Erythroblast (primary cell): ENCODE measurements around the gene ST6GALNAC3.
"Not testable (repeated sequence)": the region's sequence is repeated elsewhere in the genome, so short reads cannot be mapped to it uniquely, and the experiment has no call there.

Experiments used
- DNase-seq, 2 experiments: peaks; one replicate each; lab custom pipeline; 2025; lab: John Stamatoyannopoulos, UW
- GATA1 ChIP-seq: IDR thresholded peaks from 2 replicates; pipeline ENCODE4 v1.6.1; 2011; ENCODE audit warnings: low read depth, mild to moderate bottlenecking, control low read depth, low read length, moderate library complexity
- POLR2A ChIP-seq: IDR thresholded peaks from 2 replicates; pipeline ENCODE4 v1.6.1; 2011; ENCODE audit warnings: mild to moderate bottlenecking, low read length

ST6GALNAC3 gene

GRCh38 chr1:76106251-76106650 lies 31.7 kb downstream of the ST6GALNAC3 start:
- no peak for DNase-seq
- TF ChIP-seq GATA1 (no peak), POLR2A (no peak)

- no peak for DNase-seq
- no peak for TF ChIP-seq POLR2A
- TF ChIP-seq GATA1 = no peak
Observed at GRCh38 chr1:76106719-76107235, 32.2 kb downstream of the ST6GALNAC3 start.

DNA sequence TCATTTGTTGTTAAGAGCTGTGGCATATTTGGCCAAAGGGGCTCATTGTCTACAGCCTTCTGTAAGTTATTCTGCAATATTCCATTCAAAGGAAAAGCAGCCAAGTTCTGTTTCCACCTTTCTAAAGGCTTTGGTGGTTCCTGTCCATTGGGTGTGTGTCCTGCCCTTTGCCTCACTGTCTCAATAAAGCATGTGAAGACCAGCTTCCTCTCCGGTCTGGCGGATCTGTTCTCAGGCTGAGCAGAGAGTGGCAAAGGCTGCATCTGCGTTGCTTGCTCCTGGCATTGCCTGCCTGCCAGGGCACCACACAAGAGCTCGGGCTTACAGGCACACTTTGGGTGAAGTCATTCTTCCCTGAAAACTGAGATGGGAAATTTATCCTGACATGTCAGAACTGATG lies 34.9 kb downstream of the ST6GALNAC3 start:
- DNase-seq = no peak
- TF ChIP-seq GATA1 (no peak), POLR2A (no peak)

DNA sequence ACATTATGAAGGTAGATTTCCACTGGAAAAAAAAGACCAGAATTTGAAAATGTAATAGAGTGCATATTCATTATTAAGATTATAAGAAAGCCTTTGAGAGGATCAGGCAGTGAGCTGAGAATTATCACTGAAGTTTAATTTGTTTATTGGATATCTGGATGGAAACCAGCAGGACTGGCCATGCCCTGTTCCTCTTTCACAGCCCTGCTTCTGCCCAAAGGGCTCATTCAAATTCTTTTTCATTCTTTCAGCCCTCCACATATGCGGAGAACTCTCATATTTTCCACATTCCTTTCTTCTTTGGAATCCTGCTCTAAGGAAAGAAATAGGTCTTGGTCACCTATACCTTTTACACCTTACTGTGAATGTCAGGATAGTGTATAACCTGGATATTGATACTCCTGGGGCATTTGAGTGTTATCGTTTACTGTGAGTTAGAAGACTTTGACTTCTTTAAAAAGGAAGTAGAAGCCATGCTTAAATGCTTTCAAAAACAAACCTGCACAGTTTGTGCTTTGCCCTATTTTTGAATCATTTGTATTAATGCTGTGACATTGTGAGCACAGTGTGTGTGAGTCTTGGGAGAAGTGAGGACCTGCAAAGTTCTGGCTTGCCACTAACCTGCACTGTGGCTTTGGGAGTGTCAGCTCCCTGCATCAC lies 35.5 kb downstream of the ST6GALNAC3 start:
- DNase-seq = no peak
- TF ChIP-seq POLR2A = no peak
- TF ChIP-seq GATA1 = no peak

- TF ChIP-seq GATA1 = no peak
- TF ChIP-seq POLR2A = no peak
- DNase-seq = no peak
Observed at GRCh38 chr1:76110666-76111065, 36.1 kb downstream of the ST6GALNAC3 start.

DNA sequence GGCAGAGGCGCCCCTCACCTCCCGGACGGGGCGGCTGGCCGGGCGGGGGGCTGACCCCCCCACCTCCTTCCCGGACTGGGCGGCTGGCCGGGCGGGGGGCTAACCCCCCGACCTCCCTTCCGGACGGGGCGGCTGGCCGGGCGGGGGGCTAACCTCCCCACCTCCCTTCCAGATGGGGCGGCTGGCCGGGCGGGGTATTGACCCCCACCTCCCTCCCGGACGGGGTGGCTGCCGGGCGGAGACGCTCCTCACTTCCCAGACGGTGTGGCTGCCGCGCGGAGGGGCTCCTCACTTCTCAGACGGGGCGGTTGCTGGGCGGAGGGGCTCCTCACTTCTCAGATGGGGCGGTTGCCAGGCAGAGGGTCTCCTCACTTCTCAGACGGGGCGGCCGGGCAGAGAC lies 37.8 kb downstream of the ST6GALNAC3 start:
- not testable (repeated sequence) for DNase-seq

DNA sequence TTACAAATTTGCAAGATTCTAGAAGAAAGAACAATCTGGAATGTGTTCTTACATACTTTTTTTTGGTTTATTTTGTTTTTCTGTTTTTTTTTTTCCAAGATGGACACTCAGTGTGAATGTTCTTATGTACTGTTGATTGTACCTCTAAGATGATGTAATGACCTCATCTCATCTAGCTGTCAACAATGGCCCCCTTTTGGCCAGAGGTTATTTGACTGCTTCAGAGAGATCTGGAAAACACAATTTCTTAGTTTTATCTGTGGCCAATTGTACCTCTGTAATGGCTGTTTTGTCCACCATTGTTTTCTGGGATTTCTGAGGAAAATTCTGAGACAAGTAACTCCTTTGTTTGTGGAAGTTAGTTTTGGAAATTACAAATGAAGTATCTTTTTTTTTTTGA lies 38.9 kb downstream of the ST6GALNAC3 start:
- TF ChIP-seq POLR2A (no peak), GATA1 (no peak)

DNA sequence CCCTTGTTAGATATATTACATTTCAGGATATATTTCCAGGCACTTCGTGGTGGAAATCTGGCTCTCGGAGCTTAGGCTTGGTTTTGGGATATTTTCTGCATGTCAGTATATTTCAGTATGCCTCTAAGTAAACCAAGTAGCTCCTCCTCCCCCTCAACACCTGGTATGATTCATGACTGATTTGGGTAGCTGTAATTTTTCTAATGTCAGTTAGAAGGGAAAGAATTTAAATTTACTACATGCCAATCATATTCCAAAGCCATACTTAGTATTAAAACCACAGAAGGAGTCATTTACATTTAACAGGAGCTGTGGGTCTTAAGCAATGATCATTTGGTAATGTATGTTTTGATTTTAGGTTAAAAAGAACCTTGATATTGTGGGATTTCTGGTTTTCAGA lies 40.6 kb downstream of the ST6GALNAC3 start:
- TF ChIP-seq GATA1 (no peak), POLR2A (no peak)

More for the DNA sequence above, 38.9 kb downstream of the ST6GALNAC3 start:
- DNase-seq = no peak

DNA sequence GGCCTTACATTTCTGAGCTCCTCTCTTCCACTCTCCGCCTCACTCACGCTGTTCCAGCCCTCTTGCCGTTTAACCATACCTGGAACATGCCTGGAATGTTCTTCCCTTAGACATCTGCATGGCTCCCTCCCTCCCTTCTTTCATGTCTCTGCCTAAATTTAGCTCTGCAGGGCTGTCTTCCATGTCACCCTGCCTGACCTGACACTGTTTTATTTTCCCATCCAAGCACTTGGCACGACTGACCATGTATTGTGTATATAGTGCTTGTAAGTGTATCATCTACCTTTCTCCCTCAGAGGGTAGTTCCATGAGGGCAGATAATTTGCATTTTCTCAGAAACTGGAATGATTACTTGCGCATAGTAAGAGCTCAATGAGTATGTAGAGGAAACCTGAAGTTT lies 47.3 kb downstream of the ST6GALNAC3 start:
- DNase-seq = no peak
- TF ChIP-seq POLR2A (no peak), GATA1 (no peak)

More for the DNA sequence above, 40.6 kb downstream of the ST6GALNAC3 start:
- no peak for DNase-seq

DNA sequence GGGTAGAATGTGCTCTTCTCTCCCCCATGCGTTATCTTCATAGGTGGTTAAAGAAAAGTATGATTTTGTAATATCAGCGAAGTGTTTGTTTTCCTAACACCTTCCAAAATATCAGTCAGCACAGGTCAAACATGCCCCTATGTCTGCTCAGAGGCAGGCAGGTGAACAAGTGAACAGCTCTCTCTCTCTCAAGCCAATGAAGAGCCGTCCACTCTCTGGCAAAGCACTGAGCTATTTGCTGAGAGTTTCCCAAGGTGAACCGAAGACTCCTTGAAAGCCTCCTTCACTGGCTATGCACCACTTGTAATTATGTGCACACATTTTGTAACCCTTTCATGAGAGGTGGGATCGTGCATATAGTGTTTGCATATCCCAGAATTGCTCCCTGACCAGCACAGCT lies 47.7 kb downstream of the ST6GALNAC3 start:
- DNase-seq = no peak
- TF ChIP-seq GATA1 (no peak), POLR2A (no peak)

DNA sequence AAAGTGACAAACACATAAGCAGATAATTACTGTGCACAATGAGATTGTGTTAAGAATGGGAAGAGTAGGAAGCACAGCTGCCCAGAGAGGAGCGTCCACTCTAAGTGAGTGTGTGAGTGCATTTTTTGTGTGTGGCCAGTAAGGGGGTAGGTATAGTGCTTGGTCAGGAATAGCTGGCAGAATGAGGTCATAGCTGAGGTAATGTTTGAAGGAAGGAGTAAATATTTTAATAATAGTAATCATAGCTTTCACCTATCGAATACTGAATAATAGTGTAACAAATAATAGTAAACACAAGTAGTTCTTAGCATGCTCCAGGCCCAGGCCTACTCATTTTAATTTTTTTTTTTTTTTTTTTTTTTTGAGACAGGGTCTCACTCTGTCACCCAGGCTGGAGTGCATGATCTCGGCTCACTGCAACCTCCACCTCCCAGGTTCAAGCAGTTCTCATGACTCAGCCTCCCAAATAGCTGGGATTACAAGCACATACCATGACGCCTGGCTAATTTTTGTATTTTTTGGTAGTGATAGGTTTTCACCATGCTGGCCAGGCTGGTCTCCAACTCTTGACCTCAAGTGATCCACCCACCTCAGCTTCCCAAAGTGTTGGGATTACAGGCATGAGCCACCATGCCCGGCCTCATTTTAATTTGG lies 49.0 kb downstream of the ST6GALNAC3 start:
- DNase-seq = not testable (repeated sequence)

- TF ChIP-seq GATA1 = no peak
- no peak for TF ChIP-seq POLR2A
- DNase-seq = no peak
Observed at GRCh38 chr1:76124196-76124595, 49.6 kb downstream of the ST6GALNAC3 start.

DNA sequence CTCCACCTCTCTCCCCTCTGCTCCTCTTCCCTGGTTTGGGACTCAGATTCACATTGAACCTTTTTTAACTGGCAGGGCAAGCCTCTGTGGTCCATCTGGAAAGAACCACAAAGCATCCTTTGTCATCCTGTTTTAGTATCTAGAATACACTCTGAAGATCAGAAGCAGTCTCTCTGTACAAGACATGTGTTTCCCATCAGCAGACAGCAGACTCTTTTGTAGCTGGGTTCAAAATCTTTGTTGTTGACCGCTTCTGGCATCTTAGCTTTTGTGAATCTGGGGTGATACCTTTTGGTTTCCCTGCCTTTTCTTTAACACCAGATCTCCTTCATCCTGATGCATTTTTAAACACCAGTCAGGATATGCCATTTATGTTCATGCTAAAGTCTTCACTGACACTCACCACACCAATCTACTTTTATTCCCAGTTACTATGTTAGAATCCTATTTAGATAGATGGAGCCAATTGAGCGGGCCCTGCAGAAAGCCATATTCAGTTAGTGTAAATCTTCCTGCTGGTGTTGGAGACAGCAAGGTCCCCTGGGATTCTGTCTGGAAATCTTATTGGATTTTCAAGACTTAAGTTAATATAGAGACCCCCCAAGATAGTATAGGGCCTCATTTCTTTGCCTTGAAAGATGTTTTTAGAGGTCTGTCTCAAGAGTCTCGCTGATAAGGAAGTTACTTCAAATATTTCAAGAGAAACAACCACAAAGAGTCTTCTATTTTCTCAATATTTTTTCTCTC lies 51.1 kb downstream of the ST6GALNAC3 start:
- DNase-seq = no peak
- TF ChIP-seq POLR2A (no peak), GATA1 (no peak)

GRCh38 chr1:76128096-76128495 lies 53.5 kb downstream of the ST6GALNAC3 start:
- TF ChIP-seq GATA1 (no peak), POLR2A (no peak)
- DNase-seq = no peak

DNA sequence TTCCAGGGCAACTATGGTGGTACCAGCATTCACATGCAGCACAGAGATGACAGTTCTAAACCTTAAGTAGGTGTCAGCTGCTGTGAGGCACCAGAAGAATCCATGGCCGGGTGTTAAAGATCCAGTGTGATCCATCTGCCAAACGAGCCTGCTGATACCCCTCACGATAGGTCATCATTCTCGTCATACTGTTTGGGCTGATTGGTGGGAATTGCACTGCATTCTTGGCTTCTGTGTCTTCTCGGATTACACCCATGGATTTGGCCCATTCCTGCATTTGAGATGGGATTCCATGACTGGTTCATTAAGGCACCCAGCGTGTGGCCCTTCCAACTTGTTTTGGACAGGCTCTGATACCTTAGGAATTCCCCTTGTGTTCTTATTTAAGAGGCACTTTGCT lies 55.2 kb downstream of the ST6GALNAC3 start:
- TF ChIP-seq POLR2A = no peak
- TF ChIP-seq GATA1 = no peak
- DNase-seq = no peak
